H9 (cell line): ENCODE results near the gene BBS12. TPM values are rescaled to one million over a fixed set of nuclear protein-coding genes. Genes with fewer than 3 reads are reported as not detected.

Experiments
- DNase-seq: peaks from one replicate; pipeline ENCODE4 v3.0.0-alpha.2; 2017
- H2AFZ ChIP-seq: one replicate; pipeline ENCODE4 v1.6.1; 2013; ENCODE audit warnings: mild to moderate bottlenecking, low read length, control low read depth, moderate library complexity
- H2AK5ac ChIP-seq: 2 replicates; pipeline ENCODE4 v1.6.1; 2013; ENCODE audit warnings: low read length, control low read depth, mixed read lengths; ENCODE audit not compliant: insufficient read length
- H2BK120ac ChIP-seq: one replicate; pipeline ENCODE4 v1.6.1; 2013; ENCODE audit warnings: low read depth, mild to moderate bottlenecking, low read length, control low read depth, inconsistent platforms; ENCODE audit not compliant: poor library complexity, severe bottlenecking
- H2BK12ac ChIP-seq: 2 replicates; pipeline ENCODE4 v1.6.1; 2013; ENCODE audit warnings: low read length, control low read depth, mixed read lengths, low read depth; ENCODE audit not compliant: insufficient read length
- H2BK15ac ChIP-seq: 2 replicates; pipeline ENCODE4 v1.6.1; 2013; ENCODE audit warnings: low read depth, low read length, control low read depth
- H2BK20ac ChIP-seq: one replicate; pipeline ENCODE4 v1.6.1; 2013; ENCODE audit warnings: low read depth, mild to moderate bottlenecking, low read length, control low read depth, inconsistent platforms; ENCODE audit not compliant: poor library complexity, severe bottlenecking
- H2BK5ac ChIP-seq: 2 replicates; pipeline ENCODE4 v1.6.1; 2013; ENCODE audit warnings: low read length, control low read depth, mixed read lengths; ENCODE audit not compliant: insufficient read length
- H3K14ac ChIP-seq: 2 replicates; pipeline ENCODE4 v1.6.1; 2013; ENCODE audit warnings: low read length, control low read depth; ENCODE audit not compliant: insufficient read depth
- H3K18ac ChIP-seq: 2 replicates; pipeline ENCODE4 v1.6.1; 2013; ENCODE audit warnings: low read depth, mild to moderate bottlenecking, mixed read lengths, low read length, control low read depth; ENCODE audit not compliant: insufficient read length
- H3K23ac ChIP-seq: 2 replicates; pipeline ENCODE4 v1.6.1; 2013; ENCODE audit warnings: low read length, control low read depth, mixed read lengths, low read depth; ENCODE audit not compliant: insufficient read length
- H3K23me2 ChIP-seq: 2 replicates; pipeline ENCODE4 v1.6.1; 2013; ENCODE audit warnings: low read depth, mild to moderate bottlenecking, mixed read lengths, low read length, control low read depth; ENCODE audit not compliant: insufficient read length, poor library complexity, severe bottlenecking
- H3K27ac ChIP-seq: 2 replicates; pipeline ENCODE4 v1.5.1; 2013; ENCODE audit warnings: low read length, control low read depth, mixed read lengths, low read depth; ENCODE audit not compliant: insufficient read length
- H3K27me3 ChIP-seq: 2 replicates; pipeline ENCODE4 v1.6.1; 2013; ENCODE audit warnings: low read length, control low read depth, inconsistent platforms; ENCODE audit not compliant: insufficient read depth
- H3K4ac ChIP-seq: 2 replicates; pipeline ENCODE4 v1.6.1; 2013; ENCODE audit warnings: low read depth, mild to moderate bottlenecking, control low read depth, inconsistent platforms, low read length, moderate library complexity
- H3K4me1 ChIP-seq: 2 replicates; pipeline ENCODE4 v1.6.1; 2013; ENCODE audit warnings: low read length, control low read depth, inconsistent platforms; ENCODE audit not compliant: insufficient read depth
- H3K4me2 ChIP-seq: 2 replicates; pipeline ENCODE4 v1.6.1; 2013; ENCODE audit warnings: low read length, control low read depth, mixed read lengths; ENCODE audit not compliant: insufficient read length, insufficient read depth
- H3K56ac ChIP-seq: 2 replicates; pipeline ENCODE4 v1.6.1; 2013; ENCODE audit warnings: low read depth, mild to moderate bottlenecking, mixed read lengths, low read length, control low read depth; ENCODE audit not compliant: insufficient read length
- H3K79me1 ChIP-seq: 2 replicates; pipeline ENCODE4 v1.6.1; 2013; ENCODE audit warnings: low read depth, mild to moderate bottlenecking, moderate library complexity, low read length, control low read depth, inconsistent platforms; ENCODE audit not compliant: insufficient read depth, poor library complexity, severe bottlenecking
- H3K79me2 ChIP-seq: 2 replicates; pipeline ENCODE4 v1.6.1; 2013; ENCODE audit warnings: low read length, control low read depth, inconsistent platforms; ENCODE audit not compliant: insufficient read depth
- H3K9ac ChIP-seq: 2 replicates; pipeline ENCODE4 v1.6.1; 2013; ENCODE audit warnings: low read length, control low read depth, mixed read lengths; ENCODE audit not compliant: insufficient read length; ENCODE audit errors: extremely low read depth
- H3K9me3 ChIP-seq: one replicate; pipeline ENCODE4 v1.6.1; 2013; ENCODE audit warnings: low read depth, low read length, inconsistent platforms; ENCODE audit not compliant: control insufficient read depth
- H3T11ph ChIP-seq: one replicate; pipeline ENCODE4 v1.6.1; 2013; ENCODE audit warnings: mild to moderate bottlenecking, low read length, control low read depth, inconsistent platforms
- H4K20me1 ChIP-seq: one replicate; pipeline ENCODE4 v1.6.1; 2013; ENCODE audit not compliant: control insufficient read depth, insufficient read length, insufficient read depth
- H4K5ac ChIP-seq: 2 replicates; pipeline ENCODE4 v1.6.1; 2013; ENCODE audit warnings: low read depth, mild to moderate bottlenecking, mixed read lengths, low read length, control low read depth; ENCODE audit not compliant: insufficient read length
- H4K8ac ChIP-seq: replicated peaks from 2 replicates; pipeline ENCODE4 v1.6.1; 2013; ENCODE audit warnings: low read length, control low read depth, mixed read lengths, low read depth; ENCODE audit not compliant: insufficient read length
- H4K91ac ChIP-seq: 2 replicates; pipeline ENCODE4 v1.6.1; 2013; ENCODE audit warnings: low read depth, mild to moderate bottlenecking, moderate library complexity, mixed read lengths, low read length, control low read depth; ENCODE audit not compliant: insufficient read length
- H3K27ac Mint-ChIP-seq, 3 experiments: 2 replicates in 2 of 3; 3 replicates in 1 of 3; pipeline ENCODE4 v1.8.0; 2020 to 2021; ENCODE audit warnings: mixed read lengths in 3 of 3, mild to moderate bottlenecking in 1 of 3, moderate library complexity in 1 of 3
- H3K27me3 Mint-ChIP-seq: 2 replicates; pipeline ENCODE4 v1.8.0; 2021; ENCODE audit warnings: low read depth, mild to moderate bottlenecking, moderate library complexity, mixed read lengths
- H3K36me3 Mint-ChIP-seq, 3 experiments: 2 replicates in 2 of 3; 3 replicates in 1 of 3; pipeline ENCODE4 v1.8.0; 2020 to 2021; ENCODE audit warnings: low read depth in 3 of 3, mixed read lengths in 3 of 3; ENCODE audit not compliant: insufficient read depth in 1 of 3
- H3K4me1 Mint-ChIP-seq, 2 experiments: 2 replicates each; pipeline ENCODE4 v1.8.0; 2020; ENCODE audit warnings: mixed read lengths in 2 of 2
- H3K4me3 Mint-ChIP-seq, 2 experiments: 2 replicates in 1 of 2; 3 replicates in 1 of 2; pipeline ENCODE4 v1.8.0; 2020 to 2021; ENCODE audit warnings: mild to moderate bottlenecking in 2 of 2, mixed read lengths in 2 of 2, moderate library complexity in 1 of 2
- H3K9me3 Mint-ChIP-seq, 2 experiments: 2 replicates in 1 of 2; 3 replicates in 1 of 2; pipeline ENCODE4 v1.8.0; 2020; ENCODE audit warnings: mild to moderate bottlenecking in 2 of 2, mixed read lengths in 2 of 2, moderate library complexity in 1 of 2
- CTCF ChIP-seq: fragments of 200-600 bp; sonication (generic); conservative IDR thresholded peaks from 3 replicates; pipeline ENCODE4 v1.8.0; 2021; ENCODE audit warnings: antibody characterized with exemption, mild to moderate bottlenecking
- whole genome bisulfite sequencing: extraction: QIAGEN DNeasy Blood & Tissue Kit; methylation state at CpG from one replicate; pipeline ENCODE4 v1.1.7; 2013; ENCODE audit warnings: missing lambda C conversion rate, low lambda C conversion rate, mixed read lengths; ENCODE audit not compliant: insufficient read length; ENCODE audit errors: extremely low coverage; 5-methylcytosine and 5-hydroxymethylcytosine counted together
- total RNA-seq: library from RNA; stranded (reverse); gene quantifications from 2 replicates; pipeline ENCODE4 v1.2.1, GENCODE V29; 2021

The BBS12 gene
- total RNA-seq, 1 experiment from 2014 or later, result 1.2 TPM

- H3K9me3 ChIP-seq, result no peaks in the 10 kb centered on the region
- no peaks in the 10 kb centered on the region for H3K23me2 ChIP-seq
- no peak overlapping the region for H2BK20ac ChIP-seq
- no peak overlapping the region for H3K27ac ChIP-seq
- H3K27me3 Mint-ChIP-seq, result no peaks in the 10 kb centered on the region
- WGBS, result no CpG with 5 or more reads among the region's 1 CpG
- H4K91ac ChIP-seq, result no peak overlapping the region
- H3K56ac ChIP-seq, result no peak overlapping the region
- H3K4ac ChIP-seq, result no peak overlapping the region
- H2AFZ ChIP-seq, result no peak overlapping the region
- no peak overlapping the region for H3K23ac ChIP-seq
- no peak overlapping the region for H4K5ac ChIP-seq
- H3K4me1 Mint-ChIP-seq, result peaks cover 1 to 11% of the 10 kb centered on the region in 2 experiments
- no peak overlapping the region for H3K4me3 Mint-ChIP-seq
- no peak overlapping the region for H2BK12ac ChIP-seq
- no peak overlapping the region for H3K18ac ChIP-seq
- H4K8ac ChIP-seq, result no peak overlapping the region
- no peaks in the 10 kb centered on the region for H3K9me3 Mint-ChIP-seq
- H3T11ph ChIP-seq, result no peak overlapping the region
- no peak overlapping the region for H3K27ac Mint-ChIP-seq
- no peaks in the 10 kb centered on the region for H3K36me3 Mint-ChIP-seq
- no peak for DNase-seq
- H4K20me1 ChIP-seq, result no peaks in the 10 kb centered on the region
- no peaks in the 10 kb centered on the region for H3K4me1 ChIP-seq
- H3K79me1 ChIP-seq, result no peaks in the 10 kb centered on the region
- no peak overlapping the region for H2BK15ac ChIP-seq
- no peaks in the 10 kb centered on the region for H3K27me3 ChIP-seq
- no peaks in the 10 kb centered on the region for H3K79me2 ChIP-seq
- no peak overlapping the region for H3K14ac ChIP-seq
- no peak overlapping the region for H3K4me2 ChIP-seq
- no peak overlapping the region for H2BK120ac ChIP-seq
- TF ChIP-seq CTCF, result no peak
- H2AK5ac ChIP-seq, result no peak overlapping the region
- H2BK5ac ChIP-seq, result no peak overlapping the region
- H3K9ac ChIP-seq, result no peak overlapping the region
Measured at GRCh38 chr4:122701965-122702364, 30.5 kb upstream of the BBS12 start.
